Neutrophil (primary cell): ENCODE data around the gene PLCB4.

Experiments
- H3K27ac ChIP-seq: fragments of 200-600 bp; sonication (generic); 2 replicates; pipeline ENCODE4 v1.5.1; 2016; ENCODE audit warnings: mild to moderate bottlenecking, moderate library complexity
- H3K27me3 ChIP-seq: fragments of 200-600 bp; sonication (generic); 2 replicates; pipeline ENCODE4 v1.6.0; 2016; ENCODE audit warnings: mild to moderate bottlenecking
- H3K36me3 ChIP-seq: fragments of 200-600 bp; sonication (generic); 2 replicates; pipeline ENCODE4 v1.5.1; 2017
- H3K4me1 ChIP-seq, 2 experiments: fragments of 200-600 bp in 1 of 2; sonication (generic) in 1 of 2; 1 replicate in 1 of 2; 2 replicates in 1 of 2; pipeline versions ENCODE4 v1.5.1 to v1.6.1; 2013 to 2016; ENCODE audit warnings: low read depth in 1 of 2, low read length in 1 of 2, mild to moderate bottlenecking in 1 of 2, moderate library complexity in 1 of 2; ENCODE audit not compliant: control insufficient read depth in 1 of 2, insufficient read depth in 1 of 2
- H3K4me3 ChIP-seq, 2 experiments: fragments of 200-600 bp in 1 of 2; sonication (generic) in 1 of 2; 1 replicate in 1 of 2; 2 replicates in 1 of 2; pipeline ENCODE4 v1.5.1; 2013 to 2016; ENCODE audit warnings: low read depth in 1 of 2, low read length in 1 of 2, mild to moderate bottlenecking in 1 of 2, moderate library complexity in 1 of 2
- H3K9me3 ChIP-seq: fragments of 200-600 bp; sonication (generic); 2 replicates; pipeline ENCODE4 v1.5.1; 2016
- TF ChIP-seq, protein P1 (sequence below): fragments of 200-600 bp; sonication (generic); IDR thresholded peaks from 2 replicates; pipeline ENCODE4 v1.5.1; 2016; ENCODE audit warnings: antibody characterized with exemption

PLCB4 gene

DNA sequence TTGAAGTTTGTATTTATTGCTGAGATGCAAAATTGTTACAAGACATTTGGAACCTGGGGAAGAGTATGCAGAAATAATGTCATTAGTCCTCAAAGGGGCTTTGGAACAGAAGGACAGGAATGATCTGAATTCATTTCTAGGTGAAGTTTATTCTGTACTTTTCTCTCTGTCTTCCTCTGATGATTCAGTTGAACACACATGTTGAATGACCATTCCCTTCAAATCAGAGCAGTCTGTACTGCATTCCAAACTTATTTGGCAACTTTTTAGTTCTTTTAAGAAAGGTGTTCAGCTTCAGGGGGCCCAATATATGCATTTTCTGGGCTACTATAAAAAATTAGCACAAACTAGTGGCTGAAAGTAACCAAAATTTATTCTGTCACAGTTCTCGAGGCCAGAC is 231.6 kb downstream of the PLCB4 start:
- TF ChIP-seq, protein P1, sequence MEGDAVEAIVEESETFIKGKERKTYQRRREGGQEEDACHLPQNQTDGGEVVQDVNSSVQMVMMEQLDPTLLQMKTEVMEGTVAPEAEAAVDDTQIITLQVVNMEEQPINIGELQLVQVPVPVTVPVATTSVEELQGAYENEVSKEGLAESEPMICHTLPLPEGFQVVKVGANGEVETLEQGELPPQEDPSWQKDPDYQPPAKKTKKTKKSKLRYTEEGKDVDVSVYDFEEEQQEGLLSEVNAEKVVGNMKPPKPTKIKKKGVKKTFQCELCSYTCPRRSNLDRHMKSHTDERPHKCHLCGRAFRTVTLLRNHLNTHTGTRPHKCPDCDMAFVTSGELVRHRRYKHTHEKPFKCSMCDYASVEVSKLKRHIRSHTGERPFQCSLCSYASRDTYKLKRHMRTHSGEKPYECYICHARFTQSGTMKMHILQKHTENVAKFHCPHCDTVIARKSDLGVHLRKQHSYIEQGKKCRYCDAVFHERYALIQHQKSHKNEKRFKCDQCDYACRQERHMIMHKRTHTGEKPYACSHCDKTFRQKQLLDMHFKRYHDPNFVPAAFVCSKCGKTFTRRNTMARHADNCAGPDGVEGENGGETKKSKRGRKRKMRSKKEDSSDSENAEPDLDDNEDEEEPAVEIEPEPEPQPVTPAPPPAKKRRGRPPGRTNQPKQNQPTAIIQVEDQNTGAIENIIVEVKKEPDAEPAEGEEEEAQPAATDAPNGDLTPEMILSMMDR: no peak
- H3K9me3 ChIP-seq: no peaks in the 10 kb centered on the region
- no peak overlapping the region for H3K27ac ChIP-seq
- H3K36me3 ChIP-seq: no peaks in the 10 kb centered on the region
- H3K27me3 ChIP-seq: no peaks in the 10 kb centered on the region
- no peaks in the 10 kb centered on the region for H3K4me1 ChIP-seq
- H3K4me3 ChIP-seq: no peak overlapping the region

DNA sequence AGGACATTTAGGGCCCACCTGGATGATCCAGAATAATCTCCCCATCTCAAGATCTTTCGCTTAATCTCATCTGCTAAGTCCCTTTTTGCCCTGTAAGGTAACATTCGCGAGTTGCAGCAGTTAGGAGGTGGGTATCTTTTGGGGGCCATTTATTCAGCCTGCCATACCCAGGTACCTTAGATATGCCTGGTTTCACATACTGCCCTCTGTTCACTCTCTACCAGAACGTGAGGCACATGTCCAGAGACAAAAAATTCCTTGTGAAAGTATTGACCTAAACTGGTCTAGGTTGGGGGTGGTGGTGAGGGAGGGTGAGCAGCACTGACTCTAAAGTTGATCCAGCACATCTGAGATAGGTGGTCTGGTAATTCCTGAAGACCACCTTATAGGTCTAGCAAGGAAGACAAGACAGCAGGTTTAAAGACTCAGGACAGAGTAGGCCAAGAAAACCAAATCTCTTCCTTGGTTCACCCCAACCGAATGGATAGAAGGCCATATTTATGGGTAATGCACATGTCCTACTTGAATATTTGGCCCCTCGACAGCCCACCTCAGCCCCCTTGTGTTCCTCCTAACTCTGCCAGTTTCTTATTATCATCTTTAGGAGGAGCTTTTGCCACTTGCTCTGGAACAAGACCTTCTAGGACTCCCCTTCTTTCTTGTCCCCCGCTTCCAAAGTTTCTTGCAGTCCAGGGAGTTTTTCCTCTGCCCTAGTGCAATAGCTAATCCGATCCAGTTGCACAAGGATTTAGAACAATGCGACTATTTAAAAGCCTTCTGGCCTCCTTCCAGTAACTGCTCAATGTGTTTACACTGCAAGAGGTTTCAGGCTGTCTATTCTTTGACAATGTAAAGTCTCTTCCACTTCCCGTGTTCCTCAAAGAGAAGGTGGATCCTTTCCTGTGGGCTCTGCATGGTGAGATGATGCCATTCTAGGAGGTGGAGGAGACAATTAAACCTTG is 232.5 kb downstream of the PLCB4 start:
- Histone ChIP-seq H3K4me3 (no peak overlapping the region), H3K27ac (no peak overlapping the region), H3K4me1 (no peaks in the 10 kb centered on the region), H3K36me3 (no peaks in the 10 kb centered on the region), H3K27me3 (no peaks in the 10 kb centered on the region), H3K9me3 (no peaks in the 10 kb centered on the region)
- TF ChIP-seq, protein P1: no peak

DNA sequence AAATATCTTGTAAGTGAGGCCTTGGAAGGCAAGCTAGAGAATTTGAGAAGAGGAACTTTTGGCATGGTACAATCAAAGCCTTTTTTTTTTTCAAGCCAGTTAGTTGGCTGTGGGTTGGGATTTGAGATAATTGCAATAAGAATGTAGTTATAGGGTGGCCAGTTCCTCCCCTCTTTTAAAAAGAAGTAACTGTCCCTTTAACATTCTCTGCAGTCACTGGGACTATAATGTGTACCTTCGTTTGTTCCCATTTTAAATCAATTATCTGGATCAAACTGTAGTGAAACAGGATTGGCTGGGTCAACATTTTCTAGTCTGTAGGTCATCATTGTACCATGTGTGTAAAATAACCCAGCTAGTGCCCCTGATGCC is 233.2 kb downstream of the PLCB4 start:
- Histone ChIP-seq H3K4me1 (no peaks in the 10 kb centered on the region), H3K27me3 (no peaks in the 10 kb centered on the region), H3K27ac (no peak overlapping the region), H3K4me3 (no peak overlapping the region), H3K9me3 (no peaks in the 10 kb centered on the region), H3K36me3 (no peaks in the 10 kb centered on the region)
- TF ChIP-seq, protein P1: no peak

DNA sequence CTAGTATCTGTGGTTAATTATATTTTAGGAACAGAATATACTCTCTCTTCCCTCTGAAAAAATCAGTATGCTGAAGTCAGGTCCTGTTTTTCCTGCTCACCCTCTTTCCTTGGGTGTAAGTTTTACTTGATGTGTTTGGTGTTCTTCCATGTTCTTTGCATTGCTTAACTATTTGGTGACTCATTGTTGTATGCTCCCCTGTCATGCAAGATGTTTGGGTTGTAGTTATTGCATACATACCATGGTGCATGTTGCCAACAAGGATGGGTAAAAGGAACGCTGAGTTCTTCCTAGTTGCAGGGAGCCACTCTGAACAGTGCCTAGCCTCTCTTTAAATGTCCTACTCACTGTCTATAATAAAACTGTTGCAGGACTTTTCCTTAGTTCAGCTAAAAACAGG is 237.6 kb downstream of the PLCB4 start:
- Histone ChIP-seq H3K4me3 (no peak overlapping the region), H3K36me3 (no peaks in the 10 kb centered on the region), H3K27ac (no peak overlapping the region), H3K9me3 (no peaks in the 10 kb centered on the region), H3K27me3 (no peaks in the 10 kb centered on the region), H3K4me1 (no peaks in the 10 kb centered on the region)
- TF ChIP-seq, protein P1: no peak

DNA sequence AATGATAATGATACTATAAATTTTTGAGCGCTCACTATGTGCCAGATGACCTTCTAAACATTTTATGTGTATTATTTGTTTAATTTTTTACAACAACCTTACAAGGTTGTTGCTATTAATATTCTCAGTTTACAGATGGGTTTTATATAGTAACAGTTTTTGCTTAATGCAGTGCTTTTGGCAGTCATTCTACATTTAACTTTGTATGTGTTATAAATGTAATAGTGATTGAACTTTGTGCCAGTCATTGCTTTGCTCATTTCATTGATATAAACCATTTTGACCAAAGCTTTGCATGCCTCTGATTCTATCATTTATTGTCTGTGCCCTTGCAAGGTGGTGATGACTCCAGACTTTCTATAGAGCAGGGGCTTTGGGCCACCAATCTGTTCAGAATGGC is 239.2 kb downstream of the PLCB4 start:
- Histone ChIP-seq H3K27me3 (no peaks in the 10 kb centered on the region), H3K4me1 (no peaks in the 10 kb centered on the region), H3K4me3 (no peak overlapping the region), H3K36me3 (no peaks in the 10 kb centered on the region), H3K27ac (no peak overlapping the region), H3K9me3 (no peaks in the 10 kb centered on the region)
- TF ChIP-seq, protein P1: no peak
